ENCODE results near the gene KLHL13.

KLHL13 gene

GRCh38 chrX:117851025-117851424 is 265.6 kb downstream of the KLHL13 start:
- DNase-seq (ENCODE audit: low read depth in 2 of 2) = no peak

Data from fibroblast of skin of left biceps (primary cell).